Endothelial cell of umbilical vein (primary cell): Measurements from ENCODE around the gene ESYT3. TPM values are rescaled to one million over a fixed set of nuclear protein-coding genes. Genes with fewer than 3 reads are reported as not detected.

Experiments
- BruUV-seq: library from RNA; stranded (reverse); fragments of 400-500 nt; replicated peaks from 2 replicates; lab custom pipeline; 2021; lab: Mats Ljungman, UMichigan
- CTCF ChIA-PET: fragments of 300-600, 350-600 bp; sonication (Branson Sonifier 250); formaldehyde crosslinking; loops from one replicate; lab custom pipeline; 2021; ENCODE audit warnings: antibody characterized with exemption, inconsistent platforms; lab: Charles Lee
- POLR2A ChIA-PET: fragments of 300-600, 350-600 bp; sonication (Branson Sonifier 250); formaldehyde crosslinking; loops from one replicate; lab custom pipeline; 2021; ENCODE audit warnings: antibody characterized with exemption, inconsistent platforms; lab: Charles Lee
- DNase-seq: peaks from one replicate; pipeline ENCODE4 v3.0.0-alpha.2; 2011; ENCODE audit warnings: low read depth, low spot score
- FAIRE-seq: peaks from 2 replicates; lab custom pipeline; 2011; peaks lifted over from hg19 to GRCh38; lab: Jason Lieb, UNC
- H2AFZ ChIP-seq: 2 replicates; pipeline ENCODE4 v1.6.0; 2012; ENCODE audit warnings: low read depth, low read length, control low read depth, inconsistent platforms
- H3K27ac ChIP-seq: 2 replicates; pipeline ENCODE4 v1.5.1; 2011; ENCODE audit warnings: low read depth, mild to moderate bottlenecking, control low read depth, low read length, moderate library complexity; ENCODE audit not compliant: insufficient read depth
- H3K27me3 ChIP-seq, 2 experiments: 2 replicates each; pipeline versions ENCODE4 v1.6.0 to v1.6.1; 2011; ENCODE audit warnings: low read length in 2 of 2, mixed read lengths in 1 of 2; ENCODE audit not compliant: control insufficient read depth in 2 of 2, insufficient read depth in 2 of 2
- H3K36me3 ChIP-seq, 2 experiments: 2 replicates in 1 of 2; 3 replicates in 1 of 2; pipeline ENCODE4 v1.5.1; 2011; ENCODE audit warnings: low read length in 2 of 2, mild to moderate bottlenecking in 1 of 2, moderate library complexity in 1 of 2; ENCODE audit not compliant: control insufficient read depth in 2 of 2, insufficient read depth in 2 of 2; ENCODE audit errors: extremely low read depth in 1 of 2
- H3K4me1 ChIP-seq: 3 replicates; pipeline ENCODE4 v1.5.1; 2011; ENCODE audit warnings: mild to moderate bottlenecking, low read length; ENCODE audit not compliant: control insufficient read depth, insufficient read depth; ENCODE audit errors: extremely low read depth
- H3K4me2 ChIP-seq: 2 replicates; pipeline ENCODE4 v1.6.1; 2011; ENCODE audit warnings: low read length, control low read depth, mixed read lengths; ENCODE audit not compliant: insufficient read depth
- H3K4me3 ChIP-seq, 3 experiments: fragments of 200-600 bp in 1 of 3; sonication (generic), shearing (Covaris generic) in 1 of 3; replicated peaks in 1 of 3; 2 replicates each; pipeline ENCODE4 v1.5.1; 2011 to 2016; ENCODE audit warnings: control low read depth in 3 of 3, low read length in 3 of 3, mild to moderate bottlenecking in 2 of 3, inconsistent platforms in 1 of 3, low read depth in 1 of 3, moderate library complexity in 1 of 3; ENCODE audit not compliant: insufficient read depth in 1 of 3
- H3K79me2 ChIP-seq: 2 replicates; pipeline ENCODE4 v1.6.0; 2012; ENCODE audit warnings: low read length, inconsistent platforms; ENCODE audit not compliant: control insufficient read depth, insufficient read depth
- H3K9ac ChIP-seq: replicated peaks from 2 replicates; pipeline ENCODE3; 2011; ENCODE audit warnings: low read length, control low read depth; ENCODE audit not compliant: insufficient read depth; ENCODE audit errors: extremely low read depth
- H3K9me1 ChIP-seq: replicated peaks from 3 replicates; pipeline ENCODE4 v1.6.0; 2011; ENCODE audit warnings: mild to moderate bottlenecking, low read length; ENCODE audit not compliant: control insufficient read depth, insufficient read depth; ENCODE audit errors: extremely low read depth
- H3K9me3 ChIP-seq: replicated peaks from 2 replicates; pipeline ENCODE4 v1.5.1; 2012; ENCODE audit warnings: low read length, inconsistent platforms; ENCODE audit not compliant: control insufficient read depth, insufficient read depth
- H4K20me1 ChIP-seq: replicated peaks from 2 replicates; pipeline ENCODE3; 2011; ENCODE audit warnings: mild to moderate bottlenecking, low read length; ENCODE audit not compliant: control insufficient read depth, insufficient read depth; ENCODE audit errors: extremely low read depth
- CTCF ChIP-seq, 2 donors: IDR thresholded peaks; 1 replicate in 1 of 2; 2 replicates in 1 of 2; pipeline ENCODE4 v1.5.1; 2011; ENCODE audit warnings: low read length in 2 of 2, mild to moderate bottlenecking in 2 of 2, moderate library complexity in 2 of 2, control low read depth in 1 of 2, inconsistent platforms in 1 of 2, low read depth in 1 of 2; ENCODE audit not compliant: insufficient read depth in 1 of 2; ENCODE audit errors: extremely low read depth in 1 of 2
- EZH2 ChIP-seq: IDR thresholded peaks from 2 replicates; pipeline ENCODE4 v1.6.1; 2012; ENCODE audit warnings: borderline replicate concordance, low read depth, mild to moderate bottlenecking, moderate library complexity, low read length, inconsistent platforms; ENCODE audit not compliant: severe bottlenecking
- FOS ChIP-seq: IDR thresholded peaks from 2 replicates; pipeline ENCODE4 v1.6.1; 2011; ENCODE audit warnings: mild to moderate bottlenecking, low read length, moderate library complexity, borderline replicate concordance; ENCODE audit not compliant: insufficient read depth
- GATA2 ChIP-seq: IDR thresholded peaks from 2 replicates; pipeline ENCODE4 v1.7.0; 2011; ENCODE audit warnings: low read depth, mild to moderate bottlenecking, moderate library complexity, mixed read lengths, low read length; ENCODE audit not compliant: insufficient read length, insufficient read depth
- JUN ChIP-seq: IDR thresholded peaks from 2 replicates; pipeline ENCODE4 v1.6.1; 2011; ENCODE audit warnings: borderline replicate concordance, low read depth; ENCODE audit not compliant: insufficient read length, insufficient read depth
- MYC ChIP-seq: IDR thresholded peaks from one replicate; pipeline ENCODE4 v1.6.1; 2011; ENCODE audit warnings: mild to moderate bottlenecking, low read depth, low read length
- POLR2A ChIP-seq: IDR thresholded peaks from 2 replicates; pipeline ENCODE4 v1.6.1; 2012; ENCODE audit warnings: low read depth, mild to moderate bottlenecking, control low read depth, low read length
- POLR2AphosphoS5 ChIP-seq: IDR thresholded peaks from 2 replicates; pipeline ENCODE4 v1.6.1; 2012; ENCODE audit warnings: low read depth, mild to moderate bottlenecking, control low read depth, low read length, moderate library complexity; ENCODE audit not compliant: insufficient read depth
- dilution Hi-C: fragments of 300-500 bp; cut with MboI; formaldehyde crosslinking; loops from one replicate; pipeline ENCODE4 v1.15.0; 2019; ENCODE audit warnings: low sequenced_read_pairs; ENCODE audit not compliant: extremely low pct_ligation_motif_present
- intact Hi-C: fragments of 100-400 bp; cut with micrococcal nuclease; formaldehyde crosslinking; loops from one replicate; pipeline ENCODE4 v1.10.0; 2022
- polyA plus RNA-seq, 4 experiments: library from polyadenylated mRNA; depleted of rRNA in 3 of 4; stranded (reverse) in 3 of 4; unstranded in 1 of 4; fragments of >200 nt; gene quantifications; 2 replicates each; pipeline versions ENCODE4 v1.2.1 to v1.2.3, GENCODE V29; 2011 to 2012; ENCODE audit warnings: missing spikeins in 1 of 4
- total RNA-seq: library from RNA; stranded (reverse); gene quantifications from 2 replicates; pipeline ENCODE4 v1.2.3, GENCODE V29; 2021
- TF ChIP-seq, protein P1 (sequence below): IDR thresholded peaks from 2 replicates; pipeline ENCODE4 v1.6.1; 2011; ENCODE audit not compliant: insufficient read depth, insufficient read length

ESYT3 gene
- total and polyA plus RNA-seq, 2 donors (not counting 3 experiments of a cell fraction or from before 2014, with no cell fraction given) = not detected

GRCh38 chr3:138438896-138439295 lies 4.5 kb downstream of the ESYT3 start:
- no peak for TF ChIP-seq GATA2
- TF ChIP-seq MYC = no peak
- no peak for TF ChIP-seq FOS
- TF ChIP-seq EZH2 = no peak
- TF ChIP-seq JUN = no peak
- TF ChIP-seq POLR2AphosphoS5 = no peak
- TF ChIP-seq, protein P1, sequence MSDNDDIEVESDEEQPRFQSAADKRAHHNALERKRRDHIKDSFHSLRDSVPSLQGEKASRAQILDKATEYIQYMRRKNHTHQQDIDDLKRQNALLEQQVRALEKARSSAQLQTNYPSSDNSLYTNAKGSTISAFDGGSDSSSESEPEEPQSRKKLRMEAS = no peak
- no peak for TF ChIP-seq POLR2A
- no peak for TF ChIP-seq CTCF (IDR thresholded peaks at IDR 0.05; ENCODE audit: extremely low read depth in 1 of 2, insufficient read depth in 1 of 2, low read depth in 1 of 2, low read length in 2 of 2)
- ChIA-PET POLR2A (no interaction called here), CTCF (interaction anchor here (1.7 kb wide), 1 partner anchor 21 kb away, joined by 5 read pairs; no protein-coding TSS in a partner anchor)
- Histone ChIP-seq H3K79me2 (no peaks in the 10 kb centered on the region), H3K4me3 (no peak overlapping the region), H3K4me1 (peaks cover 14% of the 10 kb centered on the region), H3K4me2 (no peak overlapping the region), H3K36me3 (no peaks in the 10 kb centered on the region), H3K9ac (no peak overlapping the region), H3K9me3 (no peaks in the 10 kb centered on the region), H2AFZ (no peak overlapping the region), H3K9me1 (no peaks in the 10 kb centered on the region), H3K27ac (no peak overlapping the region), H4K20me1 (no peaks in the 10 kb centered on the region), H3K27me3 (peaks cover 26 to 30% of the 10 kb centered on the region in 2 experiments)
- intact Hi-C loops = no loop called here
- dilution Hi-C loops = no loop called here
- FAIRE-seq (no peak), DNase-seq (no peak)
- no TSS peak for BruUV-seq
